Kidney (tissue), 14 donors: Measurements from ENCODE around the gene PLET1. TPM values are rescaled to one million over a fixed set of nuclear protein-coding genes. Genes with fewer than 3 reads are reported as not detected.

Experiments
- DNase-seq, 5 donors: peaks; one replicate each; pipeline ENCODE4 v3.0.0-alpha.2; 2013 to 2020
- FAIRE-seq: peaks from 2 replicates; lab custom pipeline; 2012; peaks lifted over from hg19 to GRCh38; lab: Jason Lieb, UNC
- H3K27ac ChIP-seq, 2 donors: one replicate each; pipeline ENCODE4 v1.7.0; 2013; ENCODE audit warnings: low read depth in 2 of 2, low read length in 2 of 2, inconsistent platforms in 1 of 2
- H3K27me3 ChIP-seq: one replicate; pipeline ENCODE4 v1.7.1; 2013; ENCODE audit warnings: low read length, inconsistent platforms; ENCODE audit not compliant: control insufficient read depth, insufficient read depth
- H3K36me3 ChIP-seq, 3 donors: one replicate each; pipeline versions ENCODE4 v1.7.0 to v1.7.1; 2013; ENCODE audit warnings: low read length in 3 of 3, control low read depth in 1 of 3, inconsistent platforms in 1 of 3; ENCODE audit not compliant: insufficient read depth in 3 of 3, control insufficient read depth in 2 of 3
- H3K4me1 ChIP-seq, 3 donors: one replicate each; pipeline versions ENCODE4 v1.7.0 to v1.7.1; 2013; ENCODE audit warnings: low read length in 3 of 3, inconsistent platforms in 1 of 3, low read depth in 1 of 3; ENCODE audit not compliant: control insufficient read depth in 2 of 3, insufficient read depth in 2 of 3
- H3K4me3 ChIP-seq, 3 donors: one replicate each; pipeline versions ENCODE4 v1.7.0 to v1.8.1; 2013; ENCODE audit warnings: low read length in 3 of 3, control low read depth in 1 of 3, inconsistent platforms in 1 of 3
- H3K9ac ChIP-seq, 3 donors: one replicate each; pipeline versions ENCODE4 v1.7.0 to v1.7.1; 2013; ENCODE audit warnings: low read length in 3 of 3, control low read depth in 1 of 3, inconsistent platforms in 1 of 3
- H3K9me3 ChIP-seq, 3 donors: one replicate each; pipeline versions ENCODE4 v1.7.0 to v1.7.1; 2013; ENCODE audit warnings: low read length in 3 of 3, control low read depth in 1 of 3, inconsistent platforms in 1 of 3; ENCODE audit not compliant: control insufficient read depth in 2 of 3, insufficient read depth in 1 of 3
- intact Hi-C: fragments of 100-400 bp; cut with DNase I; formaldehyde crosslinking; loops from one replicate; pipeline ENCODE4 v1.11.1; 2022
- polyA plus RNA-seq: library from polyadenylated mRNA; stranded (reverse); fragments of 350-450 nt; fragmentation: Illumina TruSeq; extraction: RNeasy Lipid Tissue Mini Kit (QIAGEN cat#74804); gene quantifications from one replicate; pipeline ENCODE4 v1.2.3, GENCODE V29; 2014; ENCODE audit warnings: low read depth, low replicate concordance; ENCODE audit not compliant: insufficient read depth
- total RNA-seq: library from RNA; stranded (reverse); fragmentation: NEBNext Ultra II Directional; extraction: Animal tissue kit (Norgen Biotek cat#: 25700); gene quantifications from one replicate; pipeline ENCODE4 v1.2.1, GENCODE V29; 2021
- TF ChIP-seq, protein P1 (sequence below): IDR thresholded peaks from 3 replicates; pipeline ENCODE4 v1.5.1; 2012; ENCODE audit warnings: mild to moderate bottlenecking, moderate library complexity, borderline replicate concordance; ENCODE audit not compliant: insufficient read depth; ENCODE audit errors: extremely low read depth
- donor health status: control.
- donor health status: control.
- donor health status: control.
- donor health status: control.
- donor health status: control.
- donor health status: DM: yes; HTN: yes; CAD: no.
- donor health status: Normal renal cell carcinoma (clear cell type).

Gene PLET1
- total and polyA plus RNA-seq, 2 donors from 2014 or later, result not detected

DNA sequence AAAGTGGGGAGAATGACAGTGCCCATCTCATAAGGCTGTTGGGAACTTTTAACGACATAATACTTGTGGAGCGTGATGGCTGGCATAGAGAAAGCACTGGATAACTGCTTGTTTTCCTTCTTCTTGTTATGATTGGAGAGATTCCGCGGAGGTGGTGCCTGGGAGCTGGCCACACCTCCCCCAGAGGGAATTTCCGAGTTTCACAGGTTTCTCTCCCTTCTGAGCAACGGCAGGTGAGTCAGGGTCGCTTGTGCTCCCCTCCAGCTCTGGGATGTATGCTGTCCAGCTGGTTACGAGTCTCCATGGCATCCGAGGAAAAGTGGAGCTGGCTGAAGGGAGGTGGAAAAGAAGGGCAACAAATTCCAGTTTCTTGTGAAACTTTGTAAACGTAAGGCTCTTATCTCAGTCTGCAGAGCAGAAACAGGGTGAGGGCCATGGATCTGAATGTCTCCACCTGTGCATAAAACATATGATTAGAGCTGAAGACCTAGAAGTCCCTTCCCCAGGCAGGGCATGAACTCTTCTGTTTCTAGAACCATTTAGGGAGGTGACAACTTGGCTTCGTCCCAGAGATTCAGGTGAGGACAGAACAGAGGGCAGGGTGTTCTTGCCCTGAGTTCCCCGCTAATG is 10.0 kb upstream of the PLET1 start:
- Histone ChIP-seq H3K27me3 (no peaks in the 10 kb centered on the region), H3K27ac (no peak overlapping the region), H3K9ac (peak overlapping the region in 1 of 3 donors; percentile 19), H3K4me3 (peak overlapping the region in 2 of 3 donors; percentile 14 to 37), H3K9me3 (no peaks in the 10 kb centered on the region), H3K36me3 (no peaks in the 10 kb centered on the region), H3K4me1 (no peaks in the 10 kb centered on the region)
- DNase-seq (no peak), FAIRE-seq (no peak)
- intact Hi-C loops, result no loop called here
- TF ChIP-seq, protein P1, sequence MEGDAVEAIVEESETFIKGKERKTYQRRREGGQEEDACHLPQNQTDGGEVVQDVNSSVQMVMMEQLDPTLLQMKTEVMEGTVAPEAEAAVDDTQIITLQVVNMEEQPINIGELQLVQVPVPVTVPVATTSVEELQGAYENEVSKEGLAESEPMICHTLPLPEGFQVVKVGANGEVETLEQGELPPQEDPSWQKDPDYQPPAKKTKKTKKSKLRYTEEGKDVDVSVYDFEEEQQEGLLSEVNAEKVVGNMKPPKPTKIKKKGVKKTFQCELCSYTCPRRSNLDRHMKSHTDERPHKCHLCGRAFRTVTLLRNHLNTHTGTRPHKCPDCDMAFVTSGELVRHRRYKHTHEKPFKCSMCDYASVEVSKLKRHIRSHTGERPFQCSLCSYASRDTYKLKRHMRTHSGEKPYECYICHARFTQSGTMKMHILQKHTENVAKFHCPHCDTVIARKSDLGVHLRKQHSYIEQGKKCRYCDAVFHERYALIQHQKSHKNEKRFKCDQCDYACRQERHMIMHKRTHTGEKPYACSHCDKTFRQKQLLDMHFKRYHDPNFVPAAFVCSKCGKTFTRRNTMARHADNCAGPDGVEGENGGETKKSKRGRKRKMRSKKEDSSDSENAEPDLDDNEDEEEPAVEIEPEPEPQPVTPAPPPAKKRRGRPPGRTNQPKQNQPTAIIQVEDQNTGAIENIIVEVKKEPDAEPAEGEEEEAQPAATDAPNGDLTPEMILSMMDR, result no peak

DNA sequence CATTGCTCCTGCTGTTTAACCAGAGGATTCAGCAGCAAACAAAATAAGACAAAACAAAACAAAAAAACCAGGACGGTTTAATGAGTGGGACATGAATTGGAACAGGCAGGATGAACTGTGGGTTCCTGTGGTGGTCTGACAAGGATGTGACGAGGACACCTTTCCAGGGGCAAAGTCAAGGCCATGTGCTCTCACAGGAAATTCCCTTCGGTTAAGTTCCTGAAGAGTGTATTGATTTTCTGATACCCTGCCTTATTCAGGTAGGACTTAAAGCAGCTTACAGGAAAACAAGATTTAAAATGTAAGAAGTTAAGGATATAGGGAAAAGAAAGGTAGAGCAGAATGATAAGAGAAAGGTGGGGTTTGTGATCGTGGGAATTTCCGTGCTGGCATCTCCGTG is 8.5 kb upstream of the PLET1 start:
- no peaks in the 10 kb centered on the region for H3K27me3 ChIP-seq
- H3K27ac ChIP-seq, result no peak overlapping the region
- TF ChIP-seq, protein P1, result no peak
- intact Hi-C loops, result no loop called here
- FAIRE-seq (no peak), DNase-seq (no peak)
- H3K4me3 ChIP-seq, result no peak overlapping the region
- H3K4me1 ChIP-seq, result no peaks in the 10 kb centered on the region
- H3K9me3 ChIP-seq, result no peaks in the 10 kb centered on the region
- no peak overlapping the region for H3K9ac ChIP-seq
- no peaks in the 10 kb centered on the region for H3K36me3 ChIP-seq

DNA sequence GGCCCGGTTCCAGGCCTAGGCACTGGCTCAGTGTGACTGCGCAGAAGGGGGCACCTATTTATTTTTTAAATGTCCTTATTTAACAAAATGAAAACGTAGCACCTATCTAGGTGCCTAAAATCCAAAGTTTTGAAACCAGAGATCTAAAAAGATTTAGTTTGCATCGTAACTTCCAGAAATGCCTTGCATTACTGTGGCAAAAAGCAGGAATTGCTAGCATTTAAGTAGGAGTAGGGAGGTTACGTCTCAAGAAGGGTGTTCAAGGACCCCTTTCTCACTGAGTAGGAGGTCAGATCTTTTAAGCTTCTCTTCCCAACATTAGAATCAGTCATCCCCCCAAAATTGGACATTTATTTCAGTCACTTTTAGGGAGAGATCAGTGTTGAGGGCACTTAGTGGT is 7.7 kb upstream of the PLET1 start:
- no peaks in the 10 kb centered on the region for H3K4me1 ChIP-seq
- intact Hi-C loops, result no loop called here
- no peaks in the 10 kb centered on the region for H3K36me3 ChIP-seq
- H3K9me3 ChIP-seq, result no peaks in the 10 kb centered on the region
- no peak overlapping the region for H3K27ac ChIP-seq
- no peak overlapping the region for H3K9ac ChIP-seq
- DNase-seq (no peak), FAIRE-seq (no peak)
- no peak overlapping the region for H3K4me3 ChIP-seq
- no peaks in the 10 kb centered on the region for H3K27me3 ChIP-seq
- TF ChIP-seq, protein P1, result no peak

DNA sequence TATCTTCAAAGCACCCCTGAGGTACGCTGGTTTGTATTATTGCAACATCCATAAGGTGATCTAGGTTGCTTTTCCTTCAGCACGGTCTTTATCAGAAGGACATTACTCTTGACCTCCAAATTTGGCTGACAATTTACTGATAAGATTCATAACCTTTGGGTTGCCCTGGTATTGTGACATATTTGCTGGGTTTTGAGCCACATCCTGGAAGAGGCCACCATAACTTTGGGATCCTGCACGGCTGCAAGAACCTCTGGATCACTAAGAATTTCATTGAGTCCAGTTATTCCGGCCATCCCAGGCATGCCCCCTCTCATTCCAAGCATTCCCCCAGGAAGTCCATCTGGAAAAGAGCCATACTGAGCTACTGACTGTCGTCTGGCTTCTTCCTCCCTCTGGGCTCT is 6.5 kb upstream of the PLET1 start:
- H3K27ac ChIP-seq, result no peak overlapping the region
- H3K9me3 ChIP-seq, result no peaks in the 10 kb centered on the region
- TF ChIP-seq, protein P1, result no peak
- no peaks in the 10 kb centered on the region for H3K4me1 ChIP-seq
- H3K9ac ChIP-seq, result no peak overlapping the region
- no peaks in the 10 kb centered on the region for H3K27me3 ChIP-seq
- no peak overlapping the region for H3K4me3 ChIP-seq
- DNase-seq (no peak), FAIRE-seq (no peak)
- intact Hi-C loops, result no loop called here
- H3K36me3 ChIP-seq, result no peaks in the 10 kb centered on the region
